ENCODE results near the gene HSP90AA1.

The HSP90AA1 gene

GRCh38 chr14:102035914-102036313 lies 50.9 kb downstream of the HSP90AA1 start:
- no peak for DNase-seq

GRCh38 chr14:102034301-102034700 lies 52.5 kb downstream of the HSP90AA1 start:
- DNase-seq: no peak

GRCh38 chr14:102033241-102033640 lies 53.6 kb downstream of the HSP90AA1 start:
- no peak for DNase-seq
